ENCODE data around the gene GCNT2. TPM values are rescaled to one million over a fixed set of nuclear protein-coding genes. Genes with fewer than 3 reads are reported as not detected.

Gene GCNT2
- total RNA-seq, 1 experiment from 2014 or later = 51.2 TPM

- peak; percentile 64 for ATAC-seq
- H3K27ac Mint-ChIP-seq = peak overlapping the region; percentile 8
- TF ChIP-seq FOXP1 (CRISPR knock-in tag; IDR thresholded peaks at IDR 0.05; ENCODE audit: borderline replicate concordance) (no peak), ATF6 (CRISPR knock-in tag; IDR thresholded peaks at IDR 0.05) (no peak), TEAD4 (CRISPR knock-in tag; IDR thresholded peaks at IDR 0.05) (no peak), MYBL2 (CRISPR knock-in tag; IDR thresholded peaks at IDR 0.05) (no peak)
- TF ChIP-seq, protein P1, sequence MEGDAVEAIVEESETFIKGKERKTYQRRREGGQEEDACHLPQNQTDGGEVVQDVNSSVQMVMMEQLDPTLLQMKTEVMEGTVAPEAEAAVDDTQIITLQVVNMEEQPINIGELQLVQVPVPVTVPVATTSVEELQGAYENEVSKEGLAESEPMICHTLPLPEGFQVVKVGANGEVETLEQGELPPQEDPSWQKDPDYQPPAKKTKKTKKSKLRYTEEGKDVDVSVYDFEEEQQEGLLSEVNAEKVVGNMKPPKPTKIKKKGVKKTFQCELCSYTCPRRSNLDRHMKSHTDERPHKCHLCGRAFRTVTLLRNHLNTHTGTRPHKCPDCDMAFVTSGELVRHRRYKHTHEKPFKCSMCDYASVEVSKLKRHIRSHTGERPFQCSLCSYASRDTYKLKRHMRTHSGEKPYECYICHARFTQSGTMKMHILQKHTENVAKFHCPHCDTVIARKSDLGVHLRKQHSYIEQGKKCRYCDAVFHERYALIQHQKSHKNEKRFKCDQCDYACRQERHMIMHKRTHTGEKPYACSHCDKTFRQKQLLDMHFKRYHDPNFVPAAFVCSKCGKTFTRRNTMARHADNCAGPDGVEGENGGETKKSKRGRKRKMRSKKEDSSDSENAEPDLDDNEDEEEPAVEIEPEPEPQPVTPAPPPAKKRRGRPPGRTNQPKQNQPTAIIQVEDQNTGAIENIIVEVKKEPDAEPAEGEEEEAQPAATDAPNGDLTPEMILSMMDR (IDR thresholded peaks at IDR 0.05) = no peak
- H3K4me1 Mint-ChIP-seq = peaks cover 5% of the 10 kb centered on the region
- H3K27me3 Mint-ChIP-seq (ENCODE audit: low read depth) = no peaks in the 10 kb centered on the region
- H3K4me3 Mint-ChIP-seq = no peak overlapping the region
- ChIA-PET POLR2A (no interaction called here), CTCF (no interaction called here)
- no peak for DNase-seq (ENCODE audit: low spot score)
- H3K9me3 Mint-ChIP-seq = peaks cover 12% of the 10 kb centered on the region; the same call in 1 of the 2 replicates
- 0 out of 2 replicates have a peak, but pooled peaks cover 3% of the 10 kb centered on the region for H3K36me3 Mint-ChIP-seq
Observed at GRCh38 chr6:10633216-10633615, 112.1 kb downstream of the GCNT2 start.

GRCh38 chr6:10640412-10640811 is 119.3 kb downstream of the GCNT2 start:
- Mint-ChIP-seq H3K27ac (no peak overlapping the region), H3K4me3 (no peak overlapping the region), H3K4me1 (no peaks in the 10 kb centered on the region; the same call in 1 of the 2 replicates), H3K9me3 (peaks cover 22% of the 10 kb centered on the region), H3K27me3 (ENCODE audit: low read depth) (no peaks in the 10 kb centered on the region), H3K36me3 (peaks cover 11% of the 10 kb centered on the region)
- TF ChIP-seq ZNF423 (CRISPR knock-in tag; IDR thresholded peaks at IDR 0.05) = no peak
- no peak for TF ChIP-seq ZNF219 (CRISPR knock-in tag; IDR thresholded peaks at IDR 0.05; ENCODE audit: borderline replicate concordance)
- TF ChIP-seq EMX1 (CRISPR knock-in tag; IDR thresholded peaks at IDR 0.05) = no peak
- no peak for TF ChIP-seq IRF2 (CRISPR knock-in tag; IDR thresholded peaks at IDR 0.05; ENCODE audit: borderline replicate concordance, low read depth)
- TF ChIP-seq MAX (CRISPR knock-in tag; IDR thresholded peaks at IDR 0.05) = no peak
- TF ChIP-seq CREM (CRISPR knock-in tag; IDR thresholded peaks at IDR 0.05) = no peak
- TF ChIP-seq ZNF138 (CRISPR knock-in tag; conservative IDR thresholded peaks at IDR 0.05) = no peak
- TF ChIP-seq ZNF425 (CRISPR knock-in tag; conservative IDR thresholded peaks at IDR 0.05) = no peak
- no peak for TF ChIP-seq NFYB (CRISPR knock-in tag; conservative IDR thresholded peaks at IDR 0.05; ENCODE audit: low read depth)
- DNase-seq (ENCODE audit: low spot score) (no peak), ATAC-seq (no peak)
- ChIA-PET POLR2A (no interaction called here), CTCF (no interaction called here)

DNA sequence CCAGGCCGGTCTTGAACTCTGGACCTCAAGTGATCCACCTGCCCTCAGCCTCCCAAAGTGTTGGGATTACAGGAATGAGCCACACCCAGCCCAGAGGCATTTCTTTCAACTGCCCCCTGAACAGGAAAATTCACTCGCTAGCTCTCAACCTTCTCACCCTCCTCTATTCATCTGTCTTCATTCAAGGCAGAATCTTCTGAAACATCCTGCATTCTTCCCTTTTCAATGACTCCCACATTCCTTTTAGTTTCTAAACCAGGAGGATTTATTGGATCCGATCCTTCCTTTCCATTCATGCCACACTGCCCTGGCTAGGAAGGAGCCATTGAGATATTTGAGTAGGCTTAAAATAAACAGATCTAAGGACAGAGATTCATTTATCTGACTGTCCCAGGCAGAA is 120.4 kb downstream of the GCNT2 start:
- ChIA-PET CTCF (no interaction called here), POLR2A (no interaction called here)
- no peak for DNase-seq (ENCODE audit: low spot score)
- no peaks in the 10 kb centered on the region for H3K27me3 Mint-ChIP-seq (ENCODE audit: low read depth)
- H3K4me1 Mint-ChIP-seq = no peaks in the 10 kb centered on the region; the same call in 1 of the 2 replicates
- no peak overlapping the region for H3K4me3 Mint-ChIP-seq
- peaks cover 11% of the 10 kb centered on the region for H3K36me3 Mint-ChIP-seq
- peak; percentile 36; the same call in 1 of the 2 replicates for ATAC-seq
- peak overlapping the region; percentile 28; the same call in 1 of the 2 replicates for H3K27ac Mint-ChIP-seq
- peaks cover 21% of the 10 kb centered on the region for H3K9me3 Mint-ChIP-seq
- TF ChIP-seq TP53 (CRISPR knock-in tag; IDR thresholded peaks at IDR 0.05) (no peak), ESRRA (CRISPR knock-in tag; IDR thresholded peaks at IDR 0.05; ENCODE audit: borderline replicate concordance) (no peak), HMGXB4 (CRISPR knock-in tag; IDR thresholded peaks at IDR 0.05) (no peak), FOXP4 (CRISPR knock-in tag; IDR thresholded peaks at IDR 0.05) (no peak), OVOL2 (CRISPR knock-in tag; IDR thresholded peaks at IDR 0.05; ENCODE audit: borderline replicate concordance) (no peak), FOXK1 (CRISPR knock-in tag; IDR thresholded peaks at IDR 0.05) (no peak)
